ENCODE data around the gene CRIM1.

DNA sequence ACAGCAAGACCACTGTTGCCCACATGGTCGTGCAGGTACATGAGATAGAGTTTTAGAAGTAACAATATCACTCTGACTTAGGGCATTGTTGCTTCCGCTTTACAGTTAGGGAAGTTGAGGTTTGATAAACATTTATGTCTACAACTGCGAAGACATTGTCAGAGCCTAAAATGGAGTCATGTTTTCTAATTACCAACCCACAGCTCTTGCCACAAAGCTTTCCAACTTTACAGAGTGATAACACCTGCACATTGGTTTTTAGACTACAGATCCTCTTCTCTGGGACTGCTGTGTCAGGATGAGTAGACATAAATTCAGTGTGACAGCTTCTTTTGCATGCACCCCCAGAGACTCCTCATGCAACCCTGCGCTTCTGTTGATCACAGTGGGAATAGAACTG is 123.4 kb downstream of the CRIM1 start:
- TF ChIP-seq, protein P1, sequence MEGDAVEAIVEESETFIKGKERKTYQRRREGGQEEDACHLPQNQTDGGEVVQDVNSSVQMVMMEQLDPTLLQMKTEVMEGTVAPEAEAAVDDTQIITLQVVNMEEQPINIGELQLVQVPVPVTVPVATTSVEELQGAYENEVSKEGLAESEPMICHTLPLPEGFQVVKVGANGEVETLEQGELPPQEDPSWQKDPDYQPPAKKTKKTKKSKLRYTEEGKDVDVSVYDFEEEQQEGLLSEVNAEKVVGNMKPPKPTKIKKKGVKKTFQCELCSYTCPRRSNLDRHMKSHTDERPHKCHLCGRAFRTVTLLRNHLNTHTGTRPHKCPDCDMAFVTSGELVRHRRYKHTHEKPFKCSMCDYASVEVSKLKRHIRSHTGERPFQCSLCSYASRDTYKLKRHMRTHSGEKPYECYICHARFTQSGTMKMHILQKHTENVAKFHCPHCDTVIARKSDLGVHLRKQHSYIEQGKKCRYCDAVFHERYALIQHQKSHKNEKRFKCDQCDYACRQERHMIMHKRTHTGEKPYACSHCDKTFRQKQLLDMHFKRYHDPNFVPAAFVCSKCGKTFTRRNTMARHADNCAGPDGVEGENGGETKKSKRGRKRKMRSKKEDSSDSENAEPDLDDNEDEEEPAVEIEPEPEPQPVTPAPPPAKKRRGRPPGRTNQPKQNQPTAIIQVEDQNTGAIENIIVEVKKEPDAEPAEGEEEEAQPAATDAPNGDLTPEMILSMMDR (IDR thresholded peaks at IDR 0.05) = no peak
- TF ChIP-seq POLR2A (IDR thresholded peaks at IDR 0.05) (no peak), POLR2AphosphoS5 (IDR thresholded peaks at IDR 0.05) (no peak), EP300 (IDR thresholded peaks at IDR 0.05) (no peak)

All from suprapubic skin (tissue), 4 donors.